GM21529 (cell line): Measurements from ENCODE around the gene ALB.

Experiments
- ATAC-seq: cut with Tn5 transposase; IDR thresholded peaks from one replicate; pipeline ENCODE4 v1.9.1; 2021; ENCODE audit not compliant: unreplicated experiment

The ALB gene

GRCh38 chr4:73408181-73408867 lies 4.2 kb downstream of the ALB start:
- ATAC-seq: no peak

GRCh38 chr4:73409012-73409862 lies 5.2 kb downstream of the ALB start:
- ATAC-seq: no peak

GRCh38 chr4:73409978-73410548 lies 6.0 kb downstream of the ALB start:
- ATAC-seq: no peak

- no peak for ATAC-seq
Measured at GRCh38 chr4:73410916-73411730, 7.0 kb downstream of the ALB start.

GRCh38 chr4:73411731-73412414 lies 7.8 kb downstream of the ALB start:
- no peak for ATAC-seq

GRCh38 chr4:73413294-73413755 lies 9.2 kb downstream of the ALB start:
- no peak for ATAC-seq

GRCh38 chr4:73414936-73415271 lies 10.8 kb downstream of the ALB start:
- ATAC-seq: no peak

GRCh38 chr4:73415807-73416238 lies 11.7 kb downstream of the ALB start:
- no peak for ATAC-seq

GRCh38 chr4:73416423-73417087 lies 12.5 kb downstream of the ALB start:
- ATAC-seq: no peak

GRCh38 chr4:73417342-73417741 lies 13.3 kb downstream of the ALB start:
- no peak for ATAC-seq

GRCh38 chr4:73417973-73418372 lies 13.9 kb downstream of the ALB start:
- ATAC-seq: no peak

- ATAC-seq: no peak
Measured at GRCh38 chr4:73418677-73419076, 14.6 kb downstream of the ALB start.

GRCh38 chr4:73419106-73420038 lies 15.3 kb downstream of the ALB start:
- ATAC-seq: no peak

GRCh38 chr4:73420615-73421014 lies 16.5 kb downstream of the ALB start:
- ATAC-seq: no peak

GRCh38 chr4:73421708-73422457 lies 17.8 kb downstream of the ALB start:
- no peak for ATAC-seq

- no peak for ATAC-seq
Measured at GRCh38 chr4:73422458-73422752, 18.3 kb downstream of the ALB start.

- ATAC-seq: no peak
Measured at GRCh38 chr4:73423184-73423583, 19.1 kb downstream of the ALB start.

GRCh38 chr4:73426666-73427065 lies 22.6 kb downstream of the ALB start:
- ATAC-seq: no peak
